DOHH2 (cell line): ENCODE measurements around the gene RBM20.

Source experiments
- H3F3A ChIP-seq: fragments of 200-600 bp; sonication (generic), shearing (Covaris generic); 2 replicates; pipeline ENCODE4 v1.6.0; 2016; ENCODE audit warnings: antibody characterized with exemption, mild to moderate bottlenecking; ENCODE audit not compliant: control insufficient read depth, insufficient read depth
- H3K27ac ChIP-seq: fragments of 200-600 bp; sonication (generic); 2 replicates; pipeline ENCODE4 v1.5.1; 2014; ENCODE audit warnings: low read depth, mild to moderate bottlenecking, low read length, moderate library complexity
- H3K27me3 ChIP-seq: fragments of 200-600 bp; sonication (generic); 2 replicates; pipeline ENCODE4 v1.6.1; 2014; ENCODE audit warnings: mild to moderate bottlenecking, low read length, mixed read lengths; ENCODE audit not compliant: control insufficient read depth
- H3K36me3 ChIP-seq: fragments of 200-600 bp; sonication (generic); 2 replicates; pipeline ENCODE4 v1.6.1; 2014; ENCODE audit warnings: mild to moderate bottlenecking, low read length, moderate library complexity, mixed read lengths; ENCODE audit not compliant: control insufficient read depth
- H3K4me1 ChIP-seq: fragments of 200-600 bp; sonication (generic); 2 replicates; pipeline ENCODE4 v1.6.1; 2014; ENCODE audit warnings: mild to moderate bottlenecking, low read length, mixed read lengths; ENCODE audit not compliant: control insufficient read depth
- H3K4me2 ChIP-seq: fragments of 200-600 bp; sonication (generic); 2 replicates; pipeline ENCODE4 v1.6.0; 2014; ENCODE audit warnings: mild to moderate bottlenecking, low read length, moderate library complexity
- H3K4me3 ChIP-seq: fragments of 200-600 bp; sonication (generic); 2 replicates; pipeline ENCODE4 v1.5.1; 2014; ENCODE audit warnings: mild to moderate bottlenecking, low read length, mixed read lengths
- H3K79me2 ChIP-seq: fragments of 200-600 bp; sonication (generic); 2 replicates; pipeline ENCODE4 v1.6.1; 2014; ENCODE audit warnings: mild to moderate bottlenecking, low read length, mixed read lengths; ENCODE audit not compliant: control insufficient read depth
- H3K9me2 ChIP-seq: fragments of 200-600 bp; sonication (generic); replicated peaks from 2 replicates; pipeline ENCODE4 v1.6.1; 2014; ENCODE audit warnings: mild to moderate bottlenecking, low read length, mixed read lengths; ENCODE audit not compliant: control insufficient read depth
- H3K9me3 ChIP-seq: fragments of 200-600 bp; sonication (generic); 2 replicates; pipeline ENCODE4 v1.6.1; 2014; ENCODE audit warnings: antibody characterized with exemption, low read length, mixed read lengths; ENCODE audit not compliant: control insufficient read depth, insufficient read depth
- H4K20me1 ChIP-seq: fragments of 200-600 bp; sonication (generic); 2 replicates; pipeline ENCODE4 v1.6.0; 2014; ENCODE audit warnings: low read depth, mild to moderate bottlenecking, antibody characterized with exemption, low read length, moderate library complexity; ENCODE audit not compliant: control insufficient read depth, insufficient read depth
- CTCF ChIP-seq: fragments of 200-600 bp; sonication (generic); IDR thresholded peaks from one replicate; pipeline ENCODE4 v1.5.1; 2014; ENCODE audit warnings: antibody characterized with exemption, mild to moderate bottlenecking, low read depth, low read length; ENCODE audit not compliant: poor library complexity, severe bottlenecking
- EZH2phosphoT487 ChIP-seq: fragments of 200-600 bp; sonication (generic); IDR thresholded peaks from 2 replicates; pipeline ENCODE4 v1.6.1; 2017; ENCODE audit warnings: borderline replicate concordance, mild to moderate bottlenecking, antibody characterized with exemption, low read length, moderate library complexity, mixed read lengths

The RBM20 gene

GRCh38 chr10:110803830-110804338 is 159.7 kb downstream of the RBM20 start:
- Histone ChIP-seq H3K4me1 (peaks cover 31% of the 10 kb centered on the region), H3K9me2 (no peaks in the 10 kb centered on the region), H3K27ac (peak overlapping the region; percentile 61), H3K4me2 (peak overlapping the region; percentile 83), H3K9me3 (no peaks in the 10 kb centered on the region), H4K20me1 (no peaks in the 10 kb centered on the region), H3K79me2 (no peaks in the 10 kb centered on the region), H3K27me3 (no peaks in the 10 kb centered on the region), H3F3A (peaks cover 8% of the 10 kb centered on the region; the same call in 1 of the 2 replicates), H3K36me3 (no peaks in the 10 kb centered on the region), H3K4me3 (peak overlapping the region; percentile 61)
- TF ChIP-seq EZH2phosphoT487 (no peak), CTCF (peak; percentile 91)

GRCh38 chr10:110804376-110804775 is 160.2 kb downstream of the RBM20 start:
- Histone ChIP-seq H3K4me2 (peak overlapping the region; percentile 83), H3K36me3 (no peaks in the 10 kb centered on the region), H3K9me3 (no peaks in the 10 kb centered on the region), H4K20me1 (no peaks in the 10 kb centered on the region), H3K27ac (no peak overlapping the region), H3K9me2 (no peaks in the 10 kb centered on the region), H3K4me3 (peak overlapping the region; percentile 61), H3F3A (peaks cover 8% of the 10 kb centered on the region; the same call in 1 of the 2 replicates), H3K79me2 (no peaks in the 10 kb centered on the region), H3K27me3 (no peaks in the 10 kb centered on the region), H3K4me1 (peaks cover 31% of the 10 kb centered on the region)
- TF ChIP-seq EZH2phosphoT487 (no peak), CTCF (no peak)

GRCh38 chr10:110805292-110805691 is 161.2 kb downstream of the RBM20 start:
- Histone ChIP-seq H3K27ac (no peak overlapping the region), H3K79me2 (no peaks in the 10 kb centered on the region)

More at GRCh38 chr10:110805292-110805691, 161.2 kb downstream of the RBM20 start:
- Histone ChIP-seq H3K27me3 (no peaks in the 10 kb centered on the region), H3K9me3 (no peaks in the 10 kb centered on the region), H3K9me2 (no peaks in the 10 kb centered on the region), H3K36me3 (no peaks in the 10 kb centered on the region), H4K20me1 (no peaks in the 10 kb centered on the region), H3K4me3 (no peak overlapping the region), H3K4me1 (peaks cover 31% of the 10 kb centered on the region), H3K4me2 (no peak overlapping the region), H3F3A (peaks cover 8% of the 10 kb centered on the region; the same call in 1 of the 2 replicates)
- no peak for TF ChIP-seq EZH2phosphoT487
- no peak for TF ChIP-seq CTCF
